ENCODE data around the gene WNT9B. TPM values are rescaled to one million over a fixed set of nuclear protein-coding genes. Genes with fewer than 3 reads are reported as not detected.

The WNT9B gene
- total RNA-seq, 3 donors from 2014 or later = 0.22 TPM; not detected in 2

GRCh38 chr17:46869296-46869695, 17.9 kb downstream of the WNT9B start:
- no peak for ATAC-seq
- DNase-seq = no peak
- no peak for TF ChIP-seq CTCF (IDR thresholded peaks at IDR 0.05)
- Histone ChIP-seq H3K4me3 (no peak overlapping the region), H3K4me1 (ENCODE audit: low read depth) (peaks cover 12% of the 10 kb centered on the region), H3K9me3 (no peaks in the 10 kb centered on the region), H3K36me3 (ENCODE audit: low read depth) (no peaks in the 10 kb centered on the region)
- intact Hi-C loops (cut with DNase I, micrococcal nuclease) = no loop called here

DNA sequence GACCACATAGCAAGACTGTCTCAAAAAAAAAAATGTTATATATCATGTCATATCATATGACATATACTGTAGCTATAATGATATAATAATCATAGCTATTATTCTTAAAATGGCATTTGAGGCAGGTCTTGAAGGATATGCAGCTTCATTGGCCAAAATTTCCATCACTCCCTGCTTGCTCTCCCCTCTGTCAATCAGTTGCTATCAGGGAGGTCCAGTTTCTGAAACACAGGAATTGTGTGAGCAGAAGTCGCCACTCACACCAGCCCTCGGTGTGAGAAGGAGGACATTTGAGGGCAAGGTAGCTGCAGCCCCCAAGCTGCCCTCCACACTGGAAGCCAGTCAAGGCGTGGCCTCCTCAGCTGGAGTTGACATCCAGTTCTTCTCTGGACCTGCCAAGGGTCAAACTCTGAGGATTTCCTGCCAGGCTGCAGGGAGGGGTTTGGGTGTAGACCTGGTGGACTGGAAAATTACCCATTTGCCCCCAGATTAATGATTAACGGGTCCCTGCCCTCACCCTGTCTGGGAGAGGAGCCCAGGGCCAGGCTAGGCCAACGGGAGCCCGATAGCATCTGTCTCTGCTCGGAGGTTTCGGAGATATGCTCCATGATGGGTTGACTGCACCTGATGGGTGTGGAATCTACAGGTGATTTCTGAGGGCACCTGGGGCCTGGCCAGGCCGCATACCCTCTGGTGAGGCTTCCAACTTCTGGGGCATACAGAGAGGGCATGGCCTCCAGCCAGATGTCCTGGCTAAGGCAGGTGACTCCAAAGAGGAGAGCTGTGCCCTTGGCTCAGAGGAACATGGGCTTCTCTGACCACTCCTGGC, 18.8 kb downstream of the WNT9B start:
- Histone ChIP-seq H3K4me3 (no peak overlapping the region), H3K4me1 (ENCODE audit: low read depth) (peaks cover 12% of the 10 kb centered on the region), H3K9me3 (no peaks in the 10 kb centered on the region), H3K36me3 (ENCODE audit: low read depth) (no peaks in the 10 kb centered on the region)
- ATAC-seq = peak; percentile 72
- DNase-seq = peak in 2 of 3 donors; percentile 50 to 70
- TF ChIP-seq CTCF (IDR thresholded peaks at IDR 0.05) = no peak
- intact Hi-C loops (cut with DNase I, micrococcal nuclease) = no loop called here

DNA sequence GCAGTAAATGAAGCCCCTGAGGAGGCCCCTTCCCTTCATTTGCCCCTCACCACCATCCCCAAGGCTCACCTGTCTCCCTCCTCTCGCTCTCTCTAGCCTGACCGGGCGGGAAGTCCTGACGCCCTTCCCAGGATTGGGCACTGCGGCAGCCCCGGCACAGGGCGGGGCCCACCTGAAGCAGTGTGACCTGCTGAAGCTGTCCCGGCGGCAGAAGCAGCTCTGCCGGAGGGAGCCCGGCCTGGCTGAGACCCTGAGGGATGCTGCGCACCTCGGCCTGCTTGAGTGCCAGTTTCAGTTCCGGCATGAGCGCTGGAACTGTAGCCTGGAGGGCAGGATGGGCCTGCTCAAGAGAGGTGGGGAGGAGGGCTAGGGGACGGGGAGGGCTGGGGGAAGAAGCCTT, 21.0 kb downstream of the WNT9B start:
- DNase-seq (no peak), ATAC-seq (no peak)
- Histone ChIP-seq H3K9me3 (no peaks in the 10 kb centered on the region), H3K36me3 (ENCODE audit: low read depth) (no peaks in the 10 kb centered on the region), H3K4me1 (ENCODE audit: low read depth) (peaks cover 12% of the 10 kb centered on the region), H3K4me3 (no peak overlapping the region)
- intact Hi-C loops (cut with DNase I, micrococcal nuclease) = no loop called here
- TF ChIP-seq CTCF (IDR thresholded peaks at IDR 0.05) = no peak

DNA sequence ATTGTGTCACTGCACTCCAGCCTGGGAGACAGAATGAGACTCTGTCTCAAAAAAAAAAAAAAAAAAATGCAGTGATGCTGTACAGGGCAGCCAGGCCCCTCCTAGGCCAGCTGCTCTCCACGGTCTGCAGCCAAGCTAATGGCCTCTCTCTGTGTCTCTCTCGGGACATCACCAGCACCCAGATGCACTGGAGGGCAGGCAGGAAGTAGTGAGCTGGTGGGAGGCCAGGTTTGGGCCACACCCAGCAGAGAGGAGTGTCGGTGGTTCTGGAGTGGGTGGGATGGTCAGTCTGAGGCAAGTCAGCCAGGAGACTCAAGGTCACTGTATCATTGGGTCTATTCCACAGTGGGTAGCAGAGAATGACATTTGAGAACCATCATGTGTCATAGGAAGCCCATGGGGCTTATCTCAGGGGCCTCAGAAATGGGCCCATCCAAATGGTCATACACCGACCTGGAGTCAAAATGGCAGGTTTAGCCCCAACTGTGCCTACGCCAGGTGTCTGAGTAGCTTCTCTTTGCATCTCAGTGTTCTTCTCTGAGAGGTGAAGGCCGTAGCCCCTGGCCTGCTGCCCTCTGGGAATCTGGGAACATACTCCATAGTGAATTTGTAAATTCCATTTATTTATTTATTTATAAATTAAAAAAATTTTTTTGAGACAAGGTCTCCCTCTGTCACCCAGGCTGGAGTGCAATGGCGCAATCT, 22.7 kb downstream of the WNT9B start:
- Histone ChIP-seq H3K9me3 (no peaks in the 10 kb centered on the region), H3K4me3 (no peak overlapping the region), H3K36me3 (ENCODE audit: low read depth) (no peaks in the 10 kb centered on the region), H3K4me1 (ENCODE audit: low read depth) (peaks cover 12% of the 10 kb centered on the region)
- TF ChIP-seq CTCF (IDR thresholded peaks at IDR 0.05) = no peak
- no peak for DNase-seq
- intact Hi-C loops (cut with DNase I, micrococcal nuclease) = no loop called here
- ATAC-seq = no peak

DNA sequence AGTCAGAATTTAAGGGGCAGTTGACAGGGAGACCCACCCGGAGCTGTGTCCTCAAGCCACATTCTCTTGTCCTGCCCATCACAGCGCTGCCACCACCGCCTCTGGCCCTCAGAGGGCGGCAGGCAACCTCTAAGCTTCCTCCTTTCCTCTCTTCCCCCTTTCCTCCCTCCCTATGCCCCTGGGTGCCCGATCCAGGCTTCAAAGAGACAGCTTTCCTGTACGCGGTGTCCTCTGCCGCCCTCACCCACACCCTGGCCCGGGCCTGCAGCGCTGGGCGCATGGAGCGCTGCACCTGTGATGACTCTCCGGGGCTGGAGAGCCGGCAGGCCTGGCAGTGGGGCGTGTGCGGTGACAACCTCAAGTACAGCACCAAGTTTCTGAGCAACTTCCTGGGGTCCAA, 23.5 kb downstream of the WNT9B start:
- no peaks in the 10 kb centered on the region for H3K9me3 ChIP-seq
- ATAC-seq (no peak), DNase-seq (no peak)
- intact Hi-C loops (cut with DNase I, micrococcal nuclease) = no loop called here
- TF ChIP-seq CTCF (IDR thresholded peaks at IDR 0.05) = no peak
- no peak overlapping the region for H3K4me3 ChIP-seq
- H3K4me1 ChIP-seq (ENCODE audit: low read depth) = peaks cover 10% of the 10 kb centered on the region
- no peaks in the 10 kb centered on the region for H3K36me3 ChIP-seq (ENCODE audit: low read depth)
